Mesendoderm (in vitro differentiated cells): ENCODE measurements around the gene ATRN.

Source experiments
- DNase-seq: peaks from one replicate; pipeline ENCODE4 v3.0.0; 2013
- H2AK5ac ChIP-seq: 2 replicates; pipeline ENCODE4 v1.6.1; 2013; ENCODE audit warnings: low read length, inconsistent platforms
- H2BK120ac ChIP-seq: 2 replicates; pipeline ENCODE4 v1.6.1; 2013; ENCODE audit warnings: low read depth, mild to moderate bottlenecking, low read length, moderate library complexity, mixed read lengths
- H2BK15ac ChIP-seq: replicated peaks from 2 replicates; pipeline ENCODE4 v1.6.1; 2013; ENCODE audit warnings: low read depth, mild to moderate bottlenecking, moderate library complexity
- H2BK5ac ChIP-seq: 2 replicates; pipeline ENCODE4 v1.6.1; 2013; ENCODE audit warnings: low read length, inconsistent platforms
- H3K18ac ChIP-seq: 2 replicates; pipeline ENCODE4 v1.6.1; 2013; ENCODE audit warnings: mild to moderate bottlenecking, low read length, mixed read lengths
- H3K23ac ChIP-seq: one replicate; pipeline ENCODE4 v1.6.1; 2013; ENCODE audit warnings: low read length
- H3K27ac ChIP-seq: 2 replicates; pipeline ENCODE4 v1.5.1; 2013; ENCODE audit warnings: low read depth, mild to moderate bottlenecking, inconsistent platforms, low read length, moderate library complexity
- H3K27me3 ChIP-seq: 2 replicates; pipeline ENCODE4 v1.6.1; 2013; ENCODE audit warnings: low read length, control low read depth, mild to moderate bottlenecking, inconsistent platforms; ENCODE audit not compliant: insufficient read depth, poor library complexity
- H3K36me3 ChIP-seq: 2 replicates; pipeline ENCODE4 v1.6.1; 2013; ENCODE audit warnings: low read length, inconsistent platforms; ENCODE audit not compliant: control insufficient read depth, insufficient read depth
- H3K4ac ChIP-seq: one replicate; pipeline ENCODE4 v1.6.1; 2013; ENCODE audit warnings: low read depth, mild to moderate bottlenecking, low read length, moderate library complexity
- H3K4me1 ChIP-seq: 2 replicates; pipeline ENCODE4 v1.6.1; 2013; ENCODE audit warnings: low read depth, low read length, inconsistent platforms; ENCODE audit not compliant: control insufficient read depth
- H3K4me2 ChIP-seq: 2 replicates; pipeline ENCODE4 v1.6.1; 2013; ENCODE audit warnings: low read length
- H3K4me3 ChIP-seq: 2 replicates; pipeline ENCODE4 v1.5.1; 2013; ENCODE audit warnings: mild to moderate bottlenecking, low read length
- H3K56ac ChIP-seq: one replicate; pipeline ENCODE4 v1.6.1; 2013; ENCODE audit warnings: low read length
- H3K79me1 ChIP-seq: 2 replicates; pipeline ENCODE4 v1.6.1; 2013; ENCODE audit warnings: low read length, inconsistent platforms
- H3K79me2 ChIP-seq: 2 replicates; pipeline ENCODE4 v1.6.1; 2013; ENCODE audit warnings: mild to moderate bottlenecking, low read length; ENCODE audit not compliant: control insufficient read depth, insufficient read depth
- H3K9ac ChIP-seq: 2 replicates; pipeline ENCODE4 v1.6.1; 2013; ENCODE audit warnings: low read length, inconsistent platforms
- H4K5ac ChIP-seq: one replicate; pipeline ENCODE4 v1.6.1; 2013; ENCODE audit warnings: low read length
- H4K8ac ChIP-seq: one replicate; pipeline ENCODE4 v1.6.1; 2013; ENCODE audit warnings: low read depth, mild to moderate bottlenecking, control low read depth, low read length, moderate library complexity
- WGBS: extraction: QIAGEN DNeasy Blood & Tissue Kit; methylation state at CpG from one replicate; pipeline ENCODE4 v1.1.7; 2013; ENCODE audit warnings: low lambda C conversion rate, missing lambda C conversion rate; ENCODE audit not compliant: insufficient coverage; ENCODE audit errors: extremely low coverage; 5-methylcytosine and 5-hydroxymethylcytosine counted together

ATRN gene

DNA sequence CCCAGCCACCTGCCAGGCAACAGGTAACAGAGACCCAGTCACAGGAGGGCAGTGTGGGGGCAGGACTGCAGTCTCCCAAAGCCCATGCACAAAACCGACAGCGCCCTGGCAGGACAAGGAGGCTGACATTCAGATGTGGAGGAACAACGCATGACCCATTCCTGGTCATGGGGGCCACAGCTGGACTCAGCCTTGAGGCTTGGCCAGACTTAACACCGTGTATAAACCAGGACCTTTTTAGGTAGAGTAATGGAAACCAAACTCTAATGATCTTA, 184.2 kb downstream of the ATRN start:
- no peak for DNase-seq
- no peak overlapping the region for H4K8ac ChIP-seq
- H3K27me3 ChIP-seq: no peaks in the 10 kb centered on the region
- no CpG with 5 or more reads among the region's 4 CpGs for WGBS
- H2BK120ac ChIP-seq: no peak overlapping the region
- no peak overlapping the region for H3K27ac ChIP-seq
- H3K79me1 ChIP-seq: no peaks in the 10 kb centered on the region
- no peak overlapping the region for H2BK5ac ChIP-seq
- no peak overlapping the region for H3K4me3 ChIP-seq
- no peak overlapping the region for H3K4ac ChIP-seq
- no peak overlapping the region for H3K56ac ChIP-seq
- H3K4me2 ChIP-seq: no peak overlapping the region
- no peaks in the 10 kb centered on the region for H3K79me2 ChIP-seq
- H3K36me3 ChIP-seq: no peaks in the 10 kb centered on the region
- H2BK15ac ChIP-seq: no peak overlapping the region
- no peaks in the 10 kb centered on the region for H3K4me1 ChIP-seq
- H3K9ac ChIP-seq: no peak overlapping the region
- H3K18ac ChIP-seq: no peak overlapping the region
- H4K5ac ChIP-seq: no peak overlapping the region
- H2AK5ac ChIP-seq: no peak overlapping the region
- no peak overlapping the region for H3K23ac ChIP-seq

DNA sequence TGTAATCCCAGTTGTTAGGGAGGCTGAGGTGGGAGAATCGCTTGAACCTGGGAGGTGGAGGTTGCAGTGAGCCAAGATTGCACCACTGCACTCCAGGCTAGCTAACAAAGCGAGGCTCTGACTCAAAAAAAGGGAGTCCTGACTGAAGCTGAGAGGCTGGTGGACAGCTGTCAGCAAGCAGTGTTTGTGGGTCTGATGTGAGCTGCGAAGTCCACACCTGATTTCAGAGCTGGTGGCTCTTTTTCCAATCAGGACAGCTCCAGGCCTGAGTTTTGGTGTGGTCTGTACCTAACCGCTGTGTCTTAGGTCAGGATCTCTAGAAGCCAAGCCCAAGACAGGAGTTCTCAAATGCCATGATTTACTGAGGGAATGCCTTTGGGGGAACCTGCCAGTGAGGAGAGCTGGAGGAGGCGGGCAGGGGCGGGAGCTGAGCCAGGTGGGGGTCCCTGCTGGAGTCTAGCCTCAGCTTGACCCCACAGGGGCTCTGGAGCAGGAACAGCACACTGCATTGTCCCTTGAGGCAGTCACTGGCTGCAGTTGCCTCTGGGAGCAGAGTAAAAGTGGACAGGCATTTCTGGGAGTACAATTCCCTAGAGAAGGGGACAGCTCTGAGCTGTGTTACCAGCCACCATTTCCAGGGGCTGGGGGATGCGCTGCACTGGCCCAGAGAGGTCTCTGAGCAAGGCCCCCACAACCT, 187.3 kb downstream of the ATRN start:
- Histone ChIP-seq H4K5ac (no peak overlapping the region), H2AK5ac (no peak overlapping the region), H3K79me1 (no peaks in the 10 kb centered on the region), H2BK15ac (no peak overlapping the region), H3K27me3 (no peaks in the 10 kb centered on the region), H3K4ac (no peak overlapping the region), H3K36me3 (no peaks in the 10 kb centered on the region), H3K4me3 (no peak overlapping the region), H3K23ac (no peak overlapping the region), H3K4me2 (no peak overlapping the region), H3K4me1 (no peaks in the 10 kb centered on the region), H3K79me2 (no peaks in the 10 kb centered on the region), H3K56ac (no peak overlapping the region), H4K8ac (no peak overlapping the region), H3K27ac (no peak overlapping the region), H2BK5ac (no peak overlapping the region), H2BK120ac (no peak overlapping the region), H3K18ac (no peak overlapping the region), H3K9ac (no peak overlapping the region)
- WGBS: no CpG with 5 or more reads among the region's 7 CpGs
- no peak for DNase-seq

DNA sequence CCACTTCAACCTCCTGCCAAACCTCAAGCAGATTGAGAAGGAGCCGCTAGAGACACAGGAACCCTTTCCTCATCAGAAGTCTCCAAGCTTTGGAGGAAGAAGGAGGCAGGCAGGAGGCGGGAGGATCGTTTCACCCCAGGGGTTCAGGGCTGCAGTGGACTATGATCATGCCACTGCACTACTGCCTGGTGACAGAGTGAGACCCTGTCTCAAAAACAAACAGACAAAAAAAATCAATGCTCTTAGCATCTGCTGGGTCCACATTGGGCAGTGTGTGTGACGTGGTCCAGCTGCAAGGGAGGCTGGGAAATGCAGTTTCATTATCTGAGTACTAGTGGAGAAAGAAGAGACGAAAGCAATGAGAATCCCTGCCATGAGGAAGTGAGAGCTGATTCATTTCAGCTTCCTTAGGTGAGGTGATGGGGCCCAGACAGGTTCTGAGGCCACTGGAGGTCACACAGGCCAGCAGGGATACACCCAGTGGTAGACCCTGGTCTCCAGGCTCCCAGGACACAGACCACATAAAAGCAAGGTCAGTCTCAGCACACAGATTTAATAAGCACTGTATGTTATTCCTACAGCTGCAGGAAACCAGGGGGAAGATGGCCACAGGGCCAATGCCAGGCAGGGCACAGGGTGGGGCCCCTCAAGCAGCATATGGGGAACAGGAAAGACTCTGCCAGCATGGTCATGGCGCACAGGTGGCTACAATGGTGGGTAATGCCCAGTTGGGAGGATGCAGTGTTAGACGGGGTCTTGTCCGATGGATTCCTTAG, 188.1 kb downstream of the ATRN start:
- Histone ChIP-seq H3K18ac (no peak overlapping the region), H3K27me3 (no peaks in the 10 kb centered on the region), H2BK5ac (no peak overlapping the region), H2AK5ac (no peak overlapping the region), H3K27ac (no peak overlapping the region), H3K36me3 (no peaks in the 10 kb centered on the region), H4K8ac (no peak overlapping the region), H3K79me2 (no peaks in the 10 kb centered on the region), H3K4ac (no peak overlapping the region), H3K4me3 (no peak overlapping the region), H2BK15ac (no peak overlapping the region), H2BK120ac (no peak overlapping the region), H3K4me1 (no peaks in the 10 kb centered on the region), H3K23ac (no peak overlapping the region), H3K79me1 (no peaks in the 10 kb centered on the region), H3K9ac (no peak overlapping the region), H3K56ac (no peak overlapping the region), H4K5ac (no peak overlapping the region), H3K4me2 (no peak overlapping the region)
- DNase-seq: no peak
- no CpG with 5 or more reads among the region's 8 CpGs for WGBS

DNA sequence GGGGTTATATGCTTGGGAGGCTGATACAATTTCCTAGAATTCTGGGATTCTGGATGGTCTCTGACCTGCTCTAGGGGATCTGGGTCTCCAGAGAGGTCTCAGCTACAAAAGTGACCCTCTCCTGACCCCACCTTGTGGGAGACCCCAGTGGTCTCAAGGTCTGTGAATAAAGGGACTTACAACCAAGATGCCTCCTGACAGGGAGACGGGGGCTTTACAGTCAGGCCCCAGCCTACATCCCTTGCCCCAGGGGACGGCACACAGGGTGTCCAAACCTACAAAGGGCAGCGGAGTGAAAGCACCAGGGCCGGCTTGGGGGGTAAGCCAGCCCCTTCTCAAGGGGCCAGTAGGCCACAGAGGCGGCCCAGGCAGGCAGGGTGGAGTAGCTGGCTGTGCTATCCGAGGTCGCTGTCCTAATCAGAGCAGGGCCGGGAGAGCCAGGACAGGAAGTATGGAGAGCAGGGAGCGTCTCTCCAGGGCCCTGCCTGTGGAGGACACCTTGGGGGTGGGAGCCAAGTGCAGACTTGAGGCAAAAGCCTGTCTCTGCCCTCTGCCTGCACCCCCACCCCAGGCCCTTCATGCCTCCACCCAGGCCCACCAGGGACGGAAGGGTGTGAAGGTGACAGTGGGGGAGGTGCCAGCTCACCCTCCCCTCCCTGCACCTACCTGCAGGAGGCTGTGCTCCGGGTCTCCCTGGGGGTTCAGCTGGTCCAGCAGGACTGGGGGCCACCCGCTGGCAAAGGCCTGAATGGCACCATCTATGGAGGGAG, 188.9 kb downstream of the ATRN start:
- Histone ChIP-seq H3K18ac (no peak overlapping the region), H2BK120ac (no peak overlapping the region), H2BK5ac (no peak overlapping the region), H3K56ac (no peak overlapping the region), H3K79me1 (no peaks in the 10 kb centered on the region), H4K5ac (no peak overlapping the region), H2AK5ac (no peak overlapping the region), H3K4me3 (no peak overlapping the region), H3K27ac (no peak overlapping the region), H3K23ac (no peak overlapping the region), H4K8ac (no peak overlapping the region), H2BK15ac (no peak overlapping the region), H3K79me2 (no peaks in the 10 kb centered on the region), H3K4me2 (no peak overlapping the region), H3K36me3 (no peaks in the 10 kb centered on the region), H3K4ac (no peak overlapping the region), H3K27me3 (no peaks in the 10 kb centered on the region), H3K4me1 (no peaks in the 10 kb centered on the region), H3K9ac (no peak overlapping the region)
- no CpG with 5 or more reads among the region's 12 CpGs for WGBS
- no peak for DNase-seq

DNA sequence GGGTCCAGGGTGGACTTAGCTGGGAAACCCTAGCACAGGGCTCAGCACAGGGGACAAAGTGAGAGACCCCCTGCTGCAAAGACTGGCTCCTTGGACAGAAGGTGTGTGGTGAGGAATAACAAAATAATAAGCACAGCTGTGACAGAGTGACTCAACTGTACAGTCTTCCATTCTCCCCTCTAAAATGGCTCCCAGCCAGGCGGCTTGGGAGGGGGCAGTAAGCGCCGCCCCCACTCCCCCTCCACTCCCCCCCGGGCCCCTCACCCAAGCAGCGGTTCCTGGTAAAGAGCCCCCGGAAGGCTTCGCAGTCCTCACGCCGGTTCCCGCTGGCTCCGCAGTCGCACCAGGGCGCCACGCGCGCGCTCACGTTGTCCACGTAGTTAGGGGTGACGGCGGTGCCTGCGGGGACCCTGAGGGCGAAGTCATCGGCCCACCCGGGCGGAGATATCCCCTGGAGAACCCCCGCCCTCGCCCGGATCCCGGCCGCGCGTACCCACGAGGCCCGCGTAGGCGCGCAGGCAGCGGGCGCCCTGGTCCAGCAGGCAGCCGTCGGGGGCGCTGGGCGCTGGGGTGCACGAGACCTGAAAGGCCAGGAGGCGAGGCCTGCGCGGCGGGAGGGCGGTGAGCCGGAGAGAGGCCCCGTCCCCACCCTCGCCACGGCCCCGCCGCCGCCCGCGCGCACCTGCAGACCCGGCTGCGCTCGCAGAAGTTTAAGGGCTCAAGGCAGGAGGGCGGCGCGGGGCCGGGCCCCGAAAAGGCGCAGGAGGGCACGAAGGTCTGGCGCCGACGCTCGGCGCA, 189.6 kb downstream of the ATRN start:
- Histone ChIP-seq H4K5ac (no peak overlapping the region), H3K79me1 (no peaks in the 10 kb centered on the region), H3K4ac (no peak overlapping the region), H3K4me2 (no peak overlapping the region), H3K36me3 (no peaks in the 10 kb centered on the region), H4K8ac (no peak overlapping the region), H3K18ac (no peak overlapping the region), H3K27ac (no peak overlapping the region), H3K79me2 (no peaks in the 10 kb centered on the region), H2AK5ac (no peak overlapping the region), H3K56ac (no peak overlapping the region), H3K4me3 (no peak overlapping the region), H2BK15ac (no peak overlapping the region), H3K9ac (no peak overlapping the region), H3K27me3 (no peaks in the 10 kb centered on the region), H3K4me1 (no peaks in the 10 kb centered on the region), H2BK120ac (no peak overlapping the region), H3K23ac (no peak overlapping the region), H2BK5ac (no peak overlapping the region)
- no peak for DNase-seq
- no CpG with 5 or more reads among the region's 75 CpGs for WGBS
